MCF 10A (cell line): ENCODE measurements around the gene MDGA2. TPM values are rescaled to one million over a fixed set of nuclear protein-coding genes. Genes with fewer than 3 reads are reported as not detected.

ENCODE experiments used
- BruUV-seq: library from RNA; stranded (reverse); fragments of 400-500 nt; replicated peaks from 2 replicates; lab custom pipeline; 2021; lab: Mats Ljungman, UMichigan
- CTCF ChIA-PET: fragments of 300-600 bp; sonication (Branson Sonifier 250); formaldehyde crosslinking; extraction: SDS; loops from one replicate; lab custom pipeline; 2021; ENCODE audit warnings: antibody characterized with exemption, inconsistent platforms; lab: Yijun Ruan, JAX
- POLR2A ChIA-PET: fragments of 300-600, 350-650 bp; sonication (Branson Sonifier 250); formaldehyde crosslinking; extraction: SDS; loops from one replicate; lab custom pipeline; 2020; ENCODE audit warnings: antibody characterized with exemption, inconsistent platforms; lab: Yijun Ruan, JAX
- DNase-seq: peaks from one replicate; pipeline ENCODE4 v3.0.0-alpha.2; 2018; ENCODE audit not compliant: unreplicated experiment
- H3K27ac Mint-ChIP-seq: one replicate; pipeline ENCODE4 v1.8.0; 2022; ENCODE audit warnings: mild to moderate bottlenecking, low read depth, mixed read lengths; ENCODE audit not compliant: unreplicated experiment
- H3K27me3 Mint-ChIP-seq: one replicate; pipeline ENCODE4 v1.8.0; 2022; ENCODE audit warnings: mixed read lengths; ENCODE audit not compliant: insufficient read depth, unreplicated experiment
- H3K36me3 Mint-ChIP-seq: one replicate; pipeline ENCODE4 v1.8.0; 2022; ENCODE audit warnings: mild to moderate bottlenecking, moderate library complexity, mixed read lengths; ENCODE audit not compliant: insufficient read depth, unreplicated experiment
- H3K4me1 Mint-ChIP-seq: one replicate; pipeline ENCODE4 v1.8.0; 2022; ENCODE audit warnings: mixed read lengths; ENCODE audit not compliant: insufficient read depth, unreplicated experiment
- H3K4me3 Mint-ChIP-seq: one replicate; pipeline ENCODE4 v1.8.0; 2022; ENCODE audit warnings: mild to moderate bottlenecking, moderate library complexity, mixed read lengths; ENCODE audit not compliant: unreplicated experiment
- H3K9me3 Mint-ChIP-seq: one replicate; pipeline ENCODE4 v1.8.0; 2022; ENCODE audit warnings: mixed read lengths; ENCODE audit not compliant: unreplicated experiment
- CTCF ChIP-seq: fragments of 200-600 bp; IDR thresholded peaks from one replicate; pipeline ENCODE4 v1.8.0; 2022; ENCODE audit warnings: antibody characterized with exemption, mild to moderate bottlenecking; ENCODE audit not compliant: unreplicated experiment
- intact Hi-C: fragments of 100-400 bp; cut with micrococcal nuclease; formaldehyde crosslinking; loops from 2 replicates; pipeline ENCODE4 v1.14.1; 2022
- total RNA-seq: library from RNA; stranded (reverse); gene quantifications from 2 replicates; pipeline ENCODE4 v1.2.3, GENCODE V29; 2022

The MDGA2 gene
- total RNA-seq, 1 experiment from 2014 or later = not detected

DNA sequence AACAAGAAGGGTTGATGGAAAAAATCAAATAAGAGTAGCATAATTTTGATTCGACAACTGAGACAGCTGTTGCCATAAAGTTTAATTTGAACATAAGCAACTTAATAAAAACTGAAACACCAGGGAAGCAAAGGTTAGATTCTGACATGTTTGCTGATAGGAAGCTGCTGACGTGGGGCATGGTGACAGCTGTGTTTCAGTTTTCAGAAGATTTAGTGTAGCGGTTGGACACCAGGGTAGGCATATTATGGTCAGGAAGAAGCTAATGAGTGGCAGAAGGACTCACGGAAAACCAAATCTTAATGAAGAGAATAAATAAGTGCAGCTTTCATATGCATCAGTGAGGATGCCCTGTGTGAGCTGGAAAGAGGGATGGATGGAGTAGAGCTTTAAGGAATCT is 687.1 kb downstream of the MDGA2 start:
- no peak for DNase-seq
- Mint-ChIP-seq H3K36me3 (no peaks in the 10 kb centered on the region), H3K27me3 (peaks cover 42% of the 10 kb centered on the region), H3K4me1 (no peaks in the 10 kb centered on the region), H3K4me3 (no peak overlapping the region), H3K9me3 (no peaks in the 10 kb centered on the region), H3K27ac (no peak overlapping the region)
- POLR2A ChIA-PET = no interaction called here
- intact Hi-C loops = no loop called here
- CTCF ChIA-PET = no interaction called here
- BruUV-seq = no TSS peak
- no peak for TF ChIP-seq CTCF

- H3K27ac Mint-ChIP-seq = no peak overlapping the region
- no peak overlapping the region for H3K4me3 Mint-ChIP-seq
- intact Hi-C loops = no loop called here
- no peak for DNase-seq
- TF ChIP-seq CTCF = no peak
- BruUV-seq = no TSS peak
- CTCF ChIA-PET = no interaction called here
- H3K27me3 Mint-ChIP-seq = peaks cover 42% of the 10 kb centered on the region
- H3K9me3 Mint-ChIP-seq = no peaks in the 10 kb centered on the region
- POLR2A ChIA-PET = no interaction called here
- no peaks in the 10 kb centered on the region for H3K36me3 Mint-ChIP-seq
- H3K4me1 Mint-ChIP-seq = no peaks in the 10 kb centered on the region
Observed at GRCh38 chr14:46985529-46986380, 689.6 kb downstream of the MDGA2 start.

DNA sequence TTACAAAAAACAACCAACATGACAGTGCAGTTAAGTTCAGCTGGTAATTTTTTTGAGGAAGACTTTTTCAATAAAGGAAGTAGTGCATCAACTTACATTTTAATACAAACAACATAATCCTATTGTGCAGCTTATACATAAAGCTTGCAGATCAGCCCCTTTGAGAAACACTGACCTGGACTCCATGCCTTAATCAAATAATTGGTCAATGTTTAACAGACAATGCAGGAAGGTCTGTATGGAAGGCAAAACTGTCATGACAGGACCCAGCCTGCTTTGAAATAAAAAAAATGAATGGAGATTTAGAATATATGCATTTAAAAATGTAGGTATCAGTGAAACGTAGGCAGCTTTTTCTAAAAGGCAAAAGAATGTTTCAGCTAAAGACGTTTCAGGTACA is 702.1 kb downstream of the MDGA2 start:
- Mint-ChIP-seq H3K4me1 (no peaks in the 10 kb centered on the region), H3K27ac (no peak overlapping the region), H3K36me3 (no peaks in the 10 kb centered on the region), H3K9me3 (peaks cover 5% of the 10 kb centered on the region), H3K4me3 (no peak overlapping the region), H3K27me3 (peaks cover 53% of the 10 kb centered on the region)
- no TSS peak for BruUV-seq
- no peak for TF ChIP-seq CTCF
- DNase-seq = no peak
- ChIA-PET POLR2A (no interaction called here), CTCF (interaction anchor here (0.7 kb wide), 1 partner anchor 365 kb away, joined by 4 read pairs; no protein-coding TSS in a partner anchor)
- intact Hi-C loops = no loop called here

- Mint-ChIP-seq H3K4me3 (no peak overlapping the region), H3K9me3 (no peaks in the 10 kb centered on the region), H3K27ac (no peak overlapping the region)
Observed at GRCh38 chr14:46964378-46964777, 711.0 kb downstream of the MDGA2 start.

More at GRCh38 chr14:46964378-46964777, 711.0 kb downstream of the MDGA2 start:
- Mint-ChIP-seq H3K4me1 (no peaks in the 10 kb centered on the region), H3K36me3 (no peaks in the 10 kb centered on the region), H3K27me3 (no peaks in the 10 kb centered on the region)
- DNase-seq = no peak
- ChIA-PET CTCF (no interaction called here), POLR2A (no interaction called here)
- no TSS peak for BruUV-seq
- no peak for TF ChIP-seq CTCF
- intact Hi-C loops = loop anchor here (10.0 kb wide), 1 partner anchor 1100 kb away; no protein-coding TSS in a partner anchor
